GM18868 (cell line): ENCODE data around the gene KRTAP19-8.

Experiments used
- ATAC-seq: cut with Tn5 transposase; IDR thresholded peaks from one replicate; pipeline ENCODE4 v1.9.1; 2021; ENCODE audit warnings: mild to moderate bottlenecking, moderate library complexity; ENCODE audit not compliant: unreplicated experiment

The KRTAP19-8 gene, protein sequence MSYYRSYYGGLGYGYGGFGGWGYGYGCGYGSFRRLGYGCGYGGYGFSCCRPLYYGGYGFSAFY

DNA sequence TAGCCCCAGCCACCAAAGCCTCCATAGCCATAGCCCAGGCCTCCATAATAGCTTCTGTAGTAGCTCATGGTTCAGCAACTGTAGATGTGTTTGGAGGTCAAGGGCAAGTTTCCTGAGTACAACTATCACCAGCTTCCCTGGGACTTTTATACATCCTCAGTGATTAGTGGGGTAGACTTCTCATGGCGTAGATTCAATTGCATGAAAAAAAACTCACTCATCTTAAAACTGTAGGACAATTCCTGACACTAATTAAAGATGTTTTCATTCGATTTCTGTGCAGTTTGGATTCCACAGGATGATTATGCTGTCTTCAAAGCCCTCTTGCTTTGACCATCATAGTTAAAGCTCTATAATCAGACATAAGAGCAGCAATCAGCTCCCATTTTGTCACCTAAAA is at the start of gene KRTAP19-8:
TSS of gene KRTAP19-8 (minus strand) at position 101 of the 400 bp plus-strand sequence. CDS start at position 68, 33 bp downstream.
- ATAC-seq, result no peak

DNA sequence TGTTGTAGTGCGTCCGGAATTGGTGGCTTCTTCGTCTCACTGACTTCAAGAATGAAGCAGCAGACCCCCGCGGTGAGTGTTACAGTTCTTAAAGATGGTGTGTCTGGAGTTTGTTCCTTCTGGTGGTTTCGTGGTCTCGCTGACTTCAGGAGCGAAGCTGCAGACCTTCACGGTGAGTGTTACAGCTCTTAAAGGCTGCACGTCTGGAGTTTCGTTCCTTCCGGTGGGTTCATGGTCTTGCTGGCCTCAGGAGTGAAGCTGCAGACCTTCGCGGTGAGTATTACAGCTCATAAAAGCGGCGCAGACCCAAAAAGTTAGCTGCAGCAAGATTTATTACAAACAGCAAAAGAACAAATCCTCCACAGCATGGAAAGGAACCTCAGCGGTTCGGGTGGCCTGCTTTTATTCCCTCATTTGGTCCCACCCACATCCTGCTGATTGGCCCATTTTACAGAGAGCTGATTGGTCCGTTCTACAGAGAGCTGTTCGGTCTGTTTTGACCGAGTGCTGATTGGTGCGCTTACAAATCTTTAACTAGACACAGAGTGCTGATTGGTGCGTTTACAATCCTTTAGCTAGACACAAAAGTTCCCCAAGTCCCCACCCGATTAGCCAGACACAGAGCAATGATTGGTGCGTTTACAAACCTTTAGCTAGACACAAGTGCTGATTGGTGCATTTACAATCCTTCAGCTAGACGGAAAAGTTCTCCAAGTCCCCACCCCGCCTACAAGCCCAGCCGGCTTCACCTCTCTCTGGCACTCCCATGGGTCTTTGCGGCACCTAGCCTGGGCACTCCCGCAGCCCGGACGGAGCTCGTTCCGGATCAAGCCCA is 49.6 kb upstream of the KRTAP19-8 start:
- ATAC-seq, result no peak

DNA sequence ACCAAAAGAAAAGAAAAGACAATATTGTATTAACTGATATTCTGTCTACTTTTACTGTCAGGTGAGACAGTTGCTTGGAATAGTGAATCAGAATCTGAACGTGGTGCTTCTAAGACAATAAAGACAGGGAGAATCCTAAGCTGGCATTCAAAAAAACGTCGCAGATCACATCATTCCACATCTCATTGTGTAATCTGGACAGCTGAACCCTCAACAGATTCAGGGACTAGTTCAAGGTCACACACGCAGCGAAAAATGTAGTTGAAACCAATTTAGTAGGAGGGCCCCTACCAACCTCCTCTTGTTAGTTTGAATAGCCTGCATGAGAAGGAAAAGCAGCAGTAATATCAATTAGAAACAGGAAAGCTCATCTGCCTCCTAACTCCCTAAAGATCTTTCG is 46.4 kb upstream of the KRTAP19-8 start:
- ATAC-seq, result no peak

DNA sequence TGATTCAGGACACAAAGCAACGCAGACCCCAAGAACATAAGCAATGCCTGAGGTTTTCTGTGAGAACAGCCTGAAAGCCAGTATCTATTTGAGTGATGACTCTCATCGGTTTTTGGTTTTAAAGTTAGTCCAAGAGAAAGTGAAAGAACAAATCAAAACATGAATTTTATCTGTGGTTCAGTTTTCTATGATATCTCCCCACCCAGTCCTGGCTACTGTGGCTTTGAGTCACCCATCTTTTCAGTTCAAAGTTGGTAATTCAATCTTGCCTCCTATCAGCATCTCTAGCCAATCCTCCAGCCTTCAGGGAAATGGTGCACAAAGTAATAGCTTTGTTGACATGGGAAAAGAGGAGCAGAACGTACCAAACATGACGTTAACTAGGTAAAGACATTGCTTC is 40.5 kb upstream of the KRTAP19-8 start:
- peak; percentile 87 for ATAC-seq

DNA sequence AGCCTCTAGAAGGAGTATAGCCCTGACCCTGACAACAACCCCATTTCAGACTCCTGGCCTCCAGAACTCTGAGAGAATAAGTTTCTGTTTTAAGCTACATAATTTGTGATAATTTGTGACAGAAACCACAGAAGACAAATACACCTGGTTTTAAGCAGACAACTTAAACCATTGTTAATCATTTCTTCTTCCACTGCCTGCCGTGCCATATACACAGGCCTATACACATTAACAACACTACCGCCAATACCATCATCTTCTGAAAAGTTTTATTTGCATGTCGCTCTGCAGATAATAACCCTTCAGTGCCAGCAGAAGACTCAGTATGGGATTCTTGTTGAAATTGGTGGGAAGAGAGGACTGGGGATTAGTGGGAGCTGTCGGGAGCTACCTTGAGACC is 39.9 kb upstream of the KRTAP19-8 start:
- ATAC-seq, result peak; percentile 16

DNA sequence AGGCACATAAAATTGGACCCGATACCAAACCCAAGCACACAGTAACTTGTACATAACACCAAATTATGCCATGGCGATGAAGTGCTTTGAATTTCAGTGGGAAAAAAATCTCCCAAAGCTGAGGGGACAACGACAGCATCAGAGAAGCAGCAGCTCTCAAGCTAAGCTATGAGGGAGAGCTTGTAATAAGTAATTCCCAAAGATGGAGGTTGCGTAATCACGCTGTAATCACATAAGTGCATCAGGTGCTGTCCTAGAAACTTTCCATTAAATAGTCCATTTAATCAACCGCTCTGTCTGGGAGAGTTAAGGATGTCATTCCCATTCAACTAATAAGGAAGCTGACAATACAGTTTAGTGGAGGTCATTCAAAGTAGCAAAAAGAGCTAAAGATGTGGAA is 37.6 kb upstream of the KRTAP19-8 start:
- ATAC-seq, result no peak

DNA sequence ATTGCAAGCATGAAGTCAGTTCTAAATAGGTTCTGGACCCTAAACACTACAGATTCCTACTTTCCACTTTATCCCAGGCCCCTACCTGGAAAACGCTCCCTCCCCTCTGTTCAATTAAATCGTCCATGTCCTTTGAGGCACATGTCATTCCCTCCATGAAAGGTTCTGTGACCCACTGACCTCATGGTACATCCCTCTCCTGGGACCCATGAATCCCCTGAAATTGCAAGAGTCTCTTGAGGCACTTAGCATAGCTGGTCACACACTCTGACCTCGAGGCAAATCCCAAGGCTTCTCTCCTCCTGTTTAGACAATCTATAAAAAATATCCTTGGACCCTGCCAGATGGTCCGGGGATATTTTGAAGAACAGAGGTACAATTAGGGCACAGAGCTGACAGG is 34.3 kb upstream of the KRTAP19-8 start:
- ATAC-seq, result no peak

DNA sequence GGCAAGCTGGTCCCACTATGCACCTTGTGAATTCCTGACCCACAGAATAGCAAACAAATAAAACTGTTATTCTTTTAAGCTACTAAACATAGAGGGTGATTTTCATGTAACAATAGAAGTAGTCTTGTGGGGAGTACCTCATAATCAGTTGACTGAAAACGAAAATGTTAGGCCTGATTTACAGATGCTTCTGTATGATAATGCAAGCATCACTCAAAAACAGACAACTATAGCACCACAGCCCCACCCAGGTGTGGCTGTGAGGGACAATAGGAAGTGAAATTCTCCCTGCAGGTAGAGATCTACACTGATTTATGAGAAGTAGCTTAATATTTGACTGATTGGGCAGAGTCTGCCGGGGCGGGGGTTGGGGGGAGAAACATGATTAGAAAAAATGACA is 26.5 kb upstream of the KRTAP19-8 start:
- peak; percentile 100 for ATAC-seq

DNA sequence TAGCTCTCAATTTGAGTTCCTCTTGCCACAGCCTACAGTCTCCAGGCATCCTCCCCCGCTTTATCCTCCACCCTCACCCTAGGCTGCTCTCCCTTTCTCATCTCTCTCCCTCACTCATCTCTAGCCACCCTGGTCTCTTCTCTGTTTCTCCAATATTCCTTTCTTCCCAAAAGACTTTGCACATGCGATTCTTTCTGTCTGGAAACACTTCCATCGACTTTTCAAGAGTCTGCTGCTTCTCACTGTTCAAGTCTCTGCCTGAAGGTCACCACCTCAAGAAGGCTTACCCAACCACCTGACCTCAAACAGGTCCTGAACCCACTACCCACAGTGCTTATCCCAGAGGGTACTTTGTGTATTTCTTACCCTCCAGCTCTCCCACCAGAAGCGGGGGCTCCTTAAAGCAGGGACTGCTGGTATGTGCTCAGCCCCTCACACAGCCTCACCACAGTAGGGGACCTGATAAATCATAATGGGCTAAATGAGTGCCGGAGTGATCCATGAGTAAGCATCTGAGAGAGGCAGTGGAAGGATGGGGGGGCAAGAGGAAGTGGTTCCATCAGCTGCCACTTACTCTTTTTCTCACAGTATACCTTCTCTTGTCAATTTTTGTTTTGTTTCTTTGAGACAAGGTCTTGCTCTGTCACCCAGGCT is 14.3 kb upstream of the KRTAP19-8 start:
- ATAC-seq, result no peak

DNA sequence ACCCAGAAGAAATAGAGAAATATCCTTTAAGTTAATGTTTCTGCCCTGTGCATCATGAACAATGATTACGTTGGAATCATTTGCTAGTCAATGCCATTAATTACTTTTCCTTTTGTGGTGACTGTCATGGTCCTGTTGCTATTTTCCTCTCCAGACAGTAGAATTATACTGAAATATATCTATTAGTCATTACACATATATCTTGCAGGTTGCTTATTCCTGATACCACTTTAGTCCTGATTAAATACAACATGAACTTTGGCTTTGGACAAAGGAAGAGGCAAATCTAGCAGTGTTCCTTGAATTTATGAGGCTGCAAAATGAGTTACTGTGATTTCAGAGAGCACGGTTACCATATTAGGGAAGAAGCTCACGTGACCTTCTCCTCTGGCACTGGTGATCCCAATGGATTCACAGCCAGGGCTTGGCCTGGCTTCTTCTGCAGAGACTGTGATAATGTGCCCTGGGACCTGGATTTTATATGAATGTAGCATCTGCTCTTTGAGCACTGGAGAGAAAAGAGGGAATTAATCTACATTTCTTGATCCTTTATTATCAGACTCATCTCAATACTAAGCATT is 12.4 kb upstream of the KRTAP19-8 start:
- no peak for ATAC-seq

DNA sequence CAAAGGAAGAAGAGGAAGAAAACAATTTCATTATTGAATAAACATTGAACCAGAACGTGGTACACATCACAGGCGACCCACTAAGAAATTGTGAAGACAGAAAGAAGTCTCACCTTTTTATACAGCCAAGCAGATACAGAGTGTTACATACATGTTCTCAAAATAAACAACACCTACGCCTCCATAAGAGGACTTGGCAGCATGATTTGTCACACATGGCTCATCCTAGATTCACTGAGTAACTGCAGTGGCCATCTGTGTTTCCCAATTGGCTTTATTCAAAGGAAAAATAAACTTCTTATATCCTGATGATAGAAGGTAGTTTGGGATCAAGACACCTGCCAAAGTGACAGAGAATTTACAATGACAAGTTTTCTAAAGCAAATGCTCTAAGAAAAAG is 7.6 kb upstream of the KRTAP19-8 start:
- no peak for ATAC-seq

DNA sequence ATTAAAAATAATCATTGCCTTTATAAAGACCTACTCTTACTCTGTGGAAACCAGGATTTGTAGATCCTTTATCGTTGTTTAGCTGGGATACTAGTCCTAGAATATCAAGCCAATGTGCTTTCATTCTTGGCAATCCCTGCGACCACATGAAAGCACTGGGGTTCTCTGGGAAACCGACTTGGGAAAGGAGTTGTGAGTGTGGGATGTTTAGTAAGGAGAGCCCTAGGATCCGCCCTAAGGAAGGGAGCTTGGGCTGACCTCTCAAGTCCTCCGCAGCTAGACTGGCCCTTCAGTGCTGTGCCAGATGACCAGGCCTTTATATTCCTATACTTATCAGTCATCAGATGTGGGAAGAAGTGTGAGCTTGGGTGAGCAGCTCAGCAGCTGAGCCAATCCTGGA is 5.2 kb upstream of the KRTAP19-8 start:
- no peak for ATAC-seq

DNA sequence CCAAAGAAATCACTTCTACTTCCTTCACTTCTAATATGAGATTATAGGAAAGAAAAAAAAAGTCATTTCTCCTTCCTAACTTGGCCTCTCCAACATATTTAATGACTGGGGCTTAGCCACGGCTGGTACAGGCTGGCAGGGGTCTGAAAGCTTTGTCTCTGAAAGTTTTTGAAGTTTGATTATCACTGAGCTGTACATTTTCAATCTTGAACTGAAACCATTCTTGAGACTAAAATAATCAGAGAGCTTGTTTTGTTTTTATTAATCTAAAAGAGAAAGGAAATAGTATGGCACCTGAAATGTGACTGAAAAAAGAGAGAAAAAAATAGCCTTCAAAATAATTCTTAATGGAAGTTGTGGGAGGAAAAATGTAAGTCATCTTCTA is 3.8 kb upstream of the KRTAP19-8 start:
- ATAC-seq, result peak; percentile 66

DNA sequence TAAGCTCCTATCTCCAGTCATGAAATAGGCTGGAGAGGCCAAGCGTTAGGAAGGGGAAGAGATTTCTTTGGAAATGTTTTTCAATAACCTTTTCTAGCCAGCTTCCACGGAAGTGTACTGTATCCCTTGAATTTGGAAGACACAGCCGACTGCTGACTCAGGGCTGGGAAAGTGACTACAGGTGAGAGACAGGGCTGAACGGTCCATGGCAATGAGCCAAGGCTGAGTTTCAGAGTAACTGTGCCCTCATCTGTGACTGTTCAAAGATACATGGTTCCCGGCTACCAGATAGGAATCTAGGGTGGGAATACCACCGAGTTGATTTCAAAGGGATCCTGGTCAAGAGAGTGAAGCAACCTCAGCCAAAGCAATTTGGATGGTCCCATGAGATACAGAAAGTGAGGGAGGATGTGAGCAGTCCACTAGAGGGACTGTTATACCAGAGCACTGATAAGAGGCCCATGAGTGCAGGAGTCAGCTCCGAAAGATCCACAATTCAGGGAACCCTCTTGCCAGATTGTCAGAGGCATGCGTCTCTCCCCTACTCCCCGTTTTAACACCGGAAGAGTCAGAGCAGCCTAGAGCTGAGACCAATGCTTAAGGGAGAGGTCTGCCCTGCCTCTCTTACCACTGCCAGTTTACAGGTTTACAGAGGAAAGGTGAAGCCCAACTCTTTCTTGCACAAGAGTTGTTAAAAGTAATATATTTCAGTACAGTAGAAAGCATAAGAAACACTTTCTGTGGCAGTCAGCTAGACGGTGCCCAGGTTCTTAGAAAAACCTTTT is 3.2 kb upstream of the KRTAP19-8 start:
- peak; percentile 55 for ATAC-seq

DNA sequence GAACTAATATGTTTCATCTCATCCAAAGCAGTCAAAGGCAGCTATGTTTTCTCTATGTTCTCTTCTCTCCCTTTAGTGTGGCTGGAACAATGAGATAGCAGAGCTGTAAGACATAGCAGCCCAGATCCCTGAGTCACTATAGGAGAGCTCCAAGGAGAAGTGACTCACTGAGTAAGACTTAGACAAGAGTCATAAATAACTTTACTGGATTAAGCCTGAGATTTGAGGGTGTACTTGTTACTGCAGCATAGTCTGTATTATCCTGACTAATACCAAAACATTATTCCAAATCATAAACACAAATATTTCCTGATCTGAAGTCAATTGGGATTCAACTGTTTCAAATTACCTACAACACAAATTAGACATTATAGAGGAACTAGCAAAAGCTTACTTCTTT is 3.9 kb downstream of the KRTAP19-8 start:
- no peak for ATAC-seq

DNA sequence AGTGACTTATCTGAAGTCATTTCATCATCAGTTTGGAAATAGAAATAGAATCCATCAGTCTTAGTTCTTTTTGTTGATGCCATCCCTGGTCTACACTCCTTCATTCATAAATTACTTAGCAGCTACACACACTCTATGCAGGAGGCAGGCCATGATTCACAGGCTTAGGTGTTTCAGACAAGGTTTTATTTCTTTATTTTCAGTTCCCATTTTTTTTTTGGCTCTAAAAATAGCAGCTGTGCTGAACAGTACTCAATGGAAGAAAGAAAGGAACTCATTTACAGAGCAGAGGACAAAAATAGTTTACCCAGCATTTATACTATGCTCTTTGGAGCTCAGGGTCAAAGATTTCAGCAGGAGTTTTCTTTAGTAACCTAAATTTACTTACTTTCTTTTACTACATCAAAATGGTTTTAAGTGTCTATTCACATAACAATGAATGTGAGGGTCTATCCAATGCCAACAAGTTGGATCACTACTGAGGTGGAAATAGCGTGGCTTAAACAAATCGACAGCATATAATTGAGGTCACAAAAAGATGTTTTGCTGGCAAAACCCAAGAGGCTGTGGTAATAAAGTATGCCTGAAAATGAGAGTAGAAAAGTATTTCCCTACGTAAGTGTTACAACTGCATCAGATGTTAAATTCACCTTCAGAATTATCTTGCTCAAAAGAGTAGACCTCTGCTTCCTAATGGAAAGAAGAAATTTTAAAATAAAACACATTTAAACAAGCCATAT is 7.7 kb downstream of the KRTAP19-8 start:
- peak; percentile 89 for ATAC-seq

DNA sequence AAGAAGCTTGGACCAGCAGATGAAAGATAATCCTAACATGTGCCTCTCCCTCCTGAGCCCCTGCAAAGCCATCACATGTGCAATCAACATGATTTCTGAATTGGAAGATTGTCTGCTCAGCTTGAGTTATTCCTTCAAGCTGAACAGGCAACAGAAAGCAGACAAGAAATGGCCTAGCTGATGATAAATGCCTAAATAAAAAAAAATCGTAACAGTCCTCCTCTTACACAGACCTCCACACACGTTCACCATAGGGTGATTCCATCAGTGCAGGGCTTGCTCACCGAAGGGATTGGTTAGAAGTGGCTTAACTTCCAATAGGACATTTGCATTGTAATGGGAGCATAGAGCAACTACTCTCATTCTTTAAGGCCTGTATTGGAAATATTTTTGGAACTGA is 14.6 kb downstream of the KRTAP19-8 start:
- no peak for ATAC-seq

DNA sequence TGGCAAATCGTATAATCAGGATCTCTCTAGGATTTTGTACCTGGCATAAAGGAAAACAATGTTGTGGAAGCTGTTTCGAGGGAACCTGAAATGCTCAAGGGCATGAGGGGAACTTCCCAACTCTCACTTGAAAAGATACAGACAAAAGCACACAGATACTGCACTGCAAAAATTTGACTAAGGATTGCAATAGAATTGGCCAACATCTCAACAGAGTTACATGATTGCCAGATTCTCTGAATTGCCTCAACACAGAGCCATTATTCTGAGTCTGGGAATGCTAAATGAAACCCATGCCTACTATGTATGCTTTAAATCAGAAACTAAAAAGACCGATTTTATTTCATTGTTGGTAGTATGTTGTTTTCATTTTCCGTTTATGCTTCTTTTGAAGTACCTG is 16.0 kb downstream of the KRTAP19-8 start:
- no peak for ATAC-seq

DNA sequence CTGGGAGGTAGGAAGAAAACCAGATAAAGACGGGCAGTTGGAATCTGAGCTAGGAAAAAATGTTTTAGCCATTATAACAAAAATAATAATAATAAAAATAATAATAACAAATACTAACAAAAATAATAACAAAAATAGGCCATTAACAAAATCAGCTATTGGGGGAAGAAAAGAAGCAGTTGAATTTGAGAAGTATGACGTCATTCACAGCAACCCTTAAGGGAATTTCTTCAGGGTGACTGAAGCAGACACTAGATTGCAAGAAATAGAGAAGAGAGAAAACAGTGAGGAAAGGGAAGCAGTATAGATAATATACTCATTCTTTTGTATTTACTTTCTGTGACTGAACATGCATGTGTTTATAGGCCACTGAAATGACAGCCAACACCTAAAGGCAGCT is 20.0 kb downstream of the KRTAP19-8 start:
- ATAC-seq, result no peak

DNA sequence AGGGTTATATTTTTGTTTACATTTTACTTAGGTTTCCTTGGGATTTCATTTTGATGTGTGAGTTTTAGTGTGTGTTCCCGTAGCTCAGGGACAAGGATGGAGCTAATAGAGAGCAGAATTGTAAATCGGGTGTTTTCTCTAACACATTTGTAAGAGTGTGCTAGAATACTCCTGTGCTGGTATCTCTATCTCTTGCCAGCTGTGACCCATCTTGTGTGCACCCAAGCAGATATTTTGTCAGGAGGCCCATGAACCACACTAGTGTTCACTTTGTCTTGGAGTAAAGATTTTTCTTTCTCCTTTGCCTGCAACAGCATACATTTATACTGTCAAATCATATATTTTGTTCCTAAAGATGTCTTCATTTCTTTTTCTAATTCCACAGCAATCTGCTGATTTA is 23.4 kb downstream of the KRTAP19-8 start:
- ATAC-seq, result no peak
